Measurements from ENCODE around the gene MAFB.

MAFB gene

DNA sequence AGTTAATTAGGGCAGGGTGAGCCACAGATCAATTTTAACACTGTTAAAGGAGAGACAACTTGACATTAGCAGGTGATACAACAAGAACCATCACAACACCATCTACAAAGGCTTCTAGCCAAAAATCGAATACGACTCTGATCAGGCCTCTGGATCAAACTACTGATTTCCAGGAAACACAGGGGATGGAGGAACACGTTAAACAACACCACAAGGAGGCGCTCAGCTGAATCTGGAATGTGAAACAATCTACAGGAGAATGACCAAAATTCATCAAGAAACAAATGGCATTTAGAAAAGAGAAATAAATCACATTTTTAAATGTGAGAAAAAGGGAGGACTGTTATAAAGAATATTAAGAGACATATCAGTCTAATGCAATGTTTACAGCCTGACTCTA is 13.5 kb upstream of the MAFB start:
- no peak for DNase-seq

DNA sequence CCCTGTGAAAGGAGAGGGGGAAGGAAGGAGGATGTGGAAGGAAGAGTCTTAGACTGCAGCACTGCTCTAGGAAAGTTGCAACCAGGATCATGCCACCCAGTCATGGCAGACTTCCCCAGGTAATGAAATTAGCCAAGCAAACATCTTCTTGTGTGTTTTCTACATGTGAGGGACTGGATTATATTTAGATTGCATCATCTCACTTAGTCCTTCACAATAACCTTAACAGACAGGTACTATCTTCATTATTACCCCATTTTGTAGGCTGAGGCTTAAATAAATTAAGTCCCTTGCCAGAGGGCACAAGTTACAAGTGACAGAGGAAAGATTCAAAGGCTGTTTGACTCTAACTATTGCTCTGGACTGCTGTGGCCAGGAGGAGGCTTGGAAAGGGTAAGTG is 9.7 kb upstream of the MAFB start:
- no peak for DNase-seq

DNA sequence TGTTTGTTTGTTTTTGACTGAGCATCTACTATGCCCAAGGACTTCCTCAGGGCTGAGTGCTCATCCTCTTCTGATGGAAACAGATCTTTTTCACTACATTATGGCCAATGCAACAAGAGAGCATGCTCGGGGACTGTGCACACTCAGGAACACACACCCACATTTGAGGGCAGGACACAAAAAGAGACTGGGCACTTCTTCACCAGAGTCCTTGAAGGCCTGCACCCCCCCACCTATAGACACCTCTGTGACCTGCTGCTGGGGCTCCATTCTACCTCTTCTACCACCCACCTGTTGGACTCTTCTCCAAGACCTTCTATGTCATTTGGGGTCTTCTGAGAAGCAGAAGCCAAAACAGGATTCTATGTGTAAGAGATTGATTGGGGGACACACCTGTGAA is 9.2 kb upstream of the MAFB start:
- no peak for DNase-seq

DNA sequence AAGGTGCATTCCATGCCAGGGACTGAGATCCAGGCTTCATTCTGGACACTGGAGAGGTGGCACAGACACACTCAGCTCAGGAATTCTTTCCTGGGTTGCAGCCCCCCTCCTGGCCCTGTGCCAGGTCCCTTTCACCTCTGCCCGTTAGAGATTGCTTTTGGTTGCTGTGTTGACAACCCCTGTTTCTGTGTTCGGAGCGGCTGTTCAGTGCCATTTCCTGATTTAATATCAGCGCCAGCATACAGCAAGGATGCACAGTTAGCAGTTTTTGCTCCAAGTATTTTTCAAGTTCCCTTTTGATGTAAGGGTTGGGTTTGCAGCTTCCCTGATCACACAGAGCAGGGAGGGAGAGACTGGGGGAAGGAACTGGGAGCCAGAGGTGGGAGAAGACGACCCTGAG is 8.5 kb upstream of the MAFB start:
- no peak for DNase-seq

DNA sequence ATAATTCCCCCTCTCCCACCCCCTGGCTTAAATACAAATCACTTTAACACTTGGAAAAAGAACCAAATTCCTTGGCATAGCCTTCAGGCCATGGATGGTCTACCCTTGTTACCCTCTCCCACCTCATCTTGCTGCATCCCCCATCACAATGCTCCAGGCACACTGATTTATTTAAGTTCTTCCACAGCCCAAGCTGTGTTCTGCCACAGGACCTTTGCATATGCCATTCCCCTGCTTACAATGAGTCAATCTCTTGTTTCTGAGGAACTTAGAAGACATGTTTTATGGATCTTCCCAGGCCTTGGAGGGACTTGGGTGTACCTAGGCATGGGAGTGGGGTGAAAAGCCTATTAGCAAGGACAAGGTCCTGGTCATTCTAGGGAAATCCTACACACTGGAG is 6.2 kb upstream of the MAFB start:
- DNase-seq: no peak

DNA sequence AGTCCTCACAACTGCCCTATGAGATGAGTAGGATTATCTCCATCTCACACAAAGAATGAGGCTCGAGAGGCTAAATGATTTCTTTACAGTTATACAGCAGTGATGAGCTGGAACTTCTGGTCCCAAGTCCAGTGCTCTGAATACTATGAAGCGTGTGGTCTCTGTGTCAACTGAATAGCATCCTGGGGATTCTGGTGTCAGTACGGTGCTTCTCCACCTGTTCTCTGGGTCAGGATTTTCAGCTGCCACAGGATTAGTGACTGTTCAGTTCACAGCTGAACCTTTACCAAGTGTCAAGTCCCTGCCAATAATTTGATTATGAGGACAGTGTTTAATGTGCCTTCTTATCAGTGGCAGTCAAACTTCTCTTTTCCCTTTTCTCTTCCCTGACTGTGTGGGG is 5.2 kb upstream of the MAFB start:
- DNase-seq: no peak

DNA sequence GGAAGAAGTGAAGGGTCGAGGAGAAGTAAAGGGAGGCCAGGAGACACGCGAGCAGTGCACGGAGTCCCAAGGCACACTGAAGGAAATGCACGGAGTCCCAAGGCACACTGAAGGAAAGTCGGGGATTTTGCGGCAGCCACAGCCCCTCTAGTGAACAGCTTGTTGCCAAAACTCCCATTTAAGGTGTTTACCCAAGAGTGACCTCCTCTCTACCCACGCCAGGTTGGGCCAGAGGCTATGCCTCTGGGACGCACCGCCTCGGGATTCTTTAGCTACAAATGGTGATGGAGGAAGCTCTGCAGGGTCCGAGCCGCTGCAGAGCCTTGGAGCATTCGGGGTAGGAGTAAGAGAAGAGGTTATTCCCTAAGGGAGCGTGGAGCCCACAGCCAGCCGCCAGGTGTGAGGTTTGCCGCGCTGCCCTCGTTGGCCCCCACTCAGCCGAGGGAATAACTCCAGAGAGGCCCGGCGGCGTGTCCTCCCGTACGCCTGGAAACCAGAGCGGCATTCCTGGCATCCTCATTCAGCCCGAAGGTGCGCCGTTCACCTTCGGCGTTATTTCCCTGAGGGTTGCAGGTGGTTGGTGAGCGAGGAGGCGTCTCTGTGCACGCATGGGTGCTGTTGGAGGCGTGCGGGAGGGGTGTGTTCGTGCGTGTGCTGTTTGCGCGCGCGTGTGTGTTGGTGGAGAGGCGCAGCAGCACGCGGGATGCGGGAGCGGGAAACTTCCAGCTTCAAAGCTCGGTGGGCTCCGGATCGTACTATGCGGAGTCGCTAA is 3.4 kb upstream of the MAFB start:
- DNase-seq: no peak

DNA sequence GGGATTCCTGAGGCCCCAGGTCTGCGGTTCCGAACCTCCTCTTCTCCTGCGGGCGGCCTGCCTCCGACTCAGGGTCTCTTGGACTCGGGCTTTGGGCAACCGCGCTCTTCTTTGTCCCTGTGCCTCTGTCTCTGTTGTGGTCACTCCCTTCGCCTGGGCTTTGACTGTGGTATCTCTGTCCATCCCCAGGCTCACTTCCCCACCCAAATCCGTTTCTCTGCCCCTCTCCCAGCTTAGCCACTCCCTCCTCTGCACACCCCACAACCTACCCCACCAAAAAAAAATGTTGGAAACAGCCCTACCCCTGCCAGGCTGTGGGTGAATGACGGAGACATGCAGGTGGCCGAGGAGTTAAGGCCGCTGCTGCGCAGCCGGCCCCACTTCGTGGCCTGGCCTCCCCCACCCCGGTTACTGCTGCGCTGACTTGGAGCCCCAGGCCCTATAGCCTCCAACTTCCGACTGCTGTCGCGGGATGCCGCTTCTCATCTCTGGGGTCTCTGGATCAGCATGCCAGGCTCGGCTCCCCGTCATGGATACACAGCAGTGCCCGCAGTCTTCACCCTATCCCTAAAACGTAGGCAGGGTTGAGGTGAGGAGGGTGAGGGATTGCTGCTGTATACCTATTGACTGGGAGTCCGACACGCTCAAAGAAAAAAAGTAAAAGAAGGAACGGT is 2.7 kb upstream of the MAFB start:
- no peak for DNase-seq

DNA sequence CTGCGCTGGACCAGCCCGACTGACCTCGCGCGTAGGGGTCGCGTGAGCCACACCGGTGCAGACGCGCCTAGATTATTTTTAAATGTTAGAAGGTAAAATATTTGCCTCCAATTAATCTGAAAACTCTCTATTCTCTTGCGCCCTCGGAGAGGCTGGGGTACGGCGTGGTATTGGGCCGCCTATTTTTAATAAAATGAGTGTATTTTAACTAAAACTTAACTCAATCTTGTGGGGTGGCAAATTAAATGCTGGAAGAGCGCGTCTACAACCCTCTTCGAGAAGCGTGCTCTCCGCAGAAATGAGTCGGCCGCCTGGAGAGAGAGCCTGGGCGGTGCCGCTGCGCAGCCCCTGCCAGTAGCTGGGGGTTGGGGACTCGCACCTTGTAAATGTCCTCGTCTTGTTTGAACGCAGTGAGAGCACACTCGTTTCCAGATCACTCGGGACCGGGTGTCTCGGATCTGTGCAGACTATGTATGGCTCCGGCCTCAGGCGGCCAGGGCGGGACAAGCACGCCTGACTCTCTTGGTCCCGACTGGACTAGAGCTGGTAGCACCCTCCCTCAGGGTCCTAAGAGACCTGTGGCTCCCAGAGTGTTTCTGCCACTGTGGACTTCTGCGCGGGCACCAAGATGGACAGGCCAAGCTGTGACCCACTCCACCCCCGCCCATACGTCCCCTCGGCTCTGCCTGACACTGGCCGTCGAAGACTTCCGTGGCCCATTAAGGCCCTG is 2.0 kb upstream of the MAFB start:
- DNase-seq: no peak

DNA sequence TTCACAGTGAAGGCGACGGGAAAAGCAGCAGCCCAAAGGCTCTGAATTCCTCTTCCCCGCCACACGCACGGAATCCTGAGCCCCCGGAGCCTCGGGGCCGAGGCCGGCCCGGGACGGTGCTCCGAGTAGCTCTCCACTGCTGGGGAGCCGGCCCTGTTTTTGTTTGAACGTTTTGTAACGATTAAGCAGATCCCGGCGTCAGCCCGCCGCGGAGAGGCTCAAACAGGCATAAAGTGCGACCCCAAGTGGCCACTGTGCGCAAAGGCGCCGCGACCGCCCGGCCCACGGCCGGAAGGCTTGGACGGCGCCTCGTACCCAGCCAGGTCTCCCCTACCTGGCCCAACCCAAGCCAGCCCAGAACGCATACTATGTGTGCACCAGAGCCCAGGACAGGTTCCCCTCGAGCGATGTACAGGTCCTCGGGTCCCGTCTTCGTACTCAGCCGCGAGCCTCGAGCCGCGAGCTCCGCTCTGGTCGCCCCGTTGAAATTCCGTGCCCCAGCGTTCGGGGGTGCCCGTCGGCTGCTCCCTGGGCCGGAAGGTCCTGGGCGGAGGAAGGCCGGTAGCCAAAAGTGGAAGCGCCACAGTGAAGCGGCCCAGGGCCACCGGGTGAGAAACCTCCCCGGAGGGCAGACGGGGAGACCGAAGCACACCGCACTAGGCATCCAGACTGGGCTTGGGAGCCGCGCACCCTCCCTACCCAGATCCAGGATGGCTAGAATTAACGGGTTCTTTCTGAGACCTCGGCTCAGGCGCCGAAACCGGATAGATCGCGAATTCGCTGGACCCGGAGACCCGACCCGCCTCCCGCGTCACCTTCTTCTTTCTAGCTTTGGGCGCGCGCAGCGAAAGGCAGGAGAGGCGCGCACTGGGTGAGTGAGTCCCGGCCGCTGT is 1.2 kb upstream of the MAFB start:
- peak; percentile 83 for DNase-seq

DNA sequence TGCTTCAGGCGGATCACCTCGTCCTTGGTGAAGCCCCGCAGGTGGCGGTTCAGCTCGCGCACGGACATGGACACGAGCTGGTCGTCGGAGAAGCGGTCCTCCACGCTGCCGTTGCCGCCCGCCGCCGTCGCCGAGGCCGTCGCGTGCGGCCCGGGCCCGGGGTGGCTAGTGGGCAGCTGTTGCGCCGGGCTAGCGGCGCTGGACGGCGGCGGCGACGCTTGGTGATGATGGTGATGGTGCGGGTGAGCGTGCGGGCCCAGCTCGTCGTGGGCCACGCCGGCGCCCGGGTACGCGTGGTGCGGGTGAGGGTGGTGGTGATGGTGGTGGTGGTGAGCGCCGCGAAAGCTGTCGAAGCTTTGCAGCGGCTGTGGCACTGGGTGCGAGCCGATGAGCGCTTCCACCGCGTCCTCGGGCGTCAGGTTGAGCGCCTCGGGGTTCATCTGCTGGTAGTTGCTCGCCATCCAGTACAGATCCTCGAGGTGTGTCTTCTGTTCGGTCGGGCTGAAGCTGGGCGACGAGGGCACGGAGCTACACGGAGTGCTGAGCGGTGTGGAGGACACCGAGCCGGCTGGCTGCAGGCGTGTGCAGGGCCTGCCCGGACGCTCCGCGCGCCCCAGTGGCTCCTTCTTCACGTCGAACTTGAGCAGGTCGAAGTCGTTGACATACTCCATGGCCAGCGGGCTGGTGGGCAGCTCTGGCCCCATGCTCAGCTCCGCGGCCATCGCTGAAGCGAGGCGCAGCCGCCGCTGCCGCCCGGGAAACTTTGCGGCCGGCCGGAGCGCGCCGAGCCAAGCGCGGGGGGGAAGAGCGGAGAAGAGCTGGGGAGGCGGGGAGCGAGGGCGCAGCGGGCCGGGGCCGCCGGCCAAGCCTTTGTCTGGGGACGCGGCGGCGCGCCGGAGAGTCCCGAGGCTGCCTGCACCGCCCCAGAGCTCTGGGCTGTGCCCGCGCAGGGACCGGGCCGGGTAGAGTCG is 622 bp downstream of the MAFB start:
- no peak for DNase-seq

DNA sequence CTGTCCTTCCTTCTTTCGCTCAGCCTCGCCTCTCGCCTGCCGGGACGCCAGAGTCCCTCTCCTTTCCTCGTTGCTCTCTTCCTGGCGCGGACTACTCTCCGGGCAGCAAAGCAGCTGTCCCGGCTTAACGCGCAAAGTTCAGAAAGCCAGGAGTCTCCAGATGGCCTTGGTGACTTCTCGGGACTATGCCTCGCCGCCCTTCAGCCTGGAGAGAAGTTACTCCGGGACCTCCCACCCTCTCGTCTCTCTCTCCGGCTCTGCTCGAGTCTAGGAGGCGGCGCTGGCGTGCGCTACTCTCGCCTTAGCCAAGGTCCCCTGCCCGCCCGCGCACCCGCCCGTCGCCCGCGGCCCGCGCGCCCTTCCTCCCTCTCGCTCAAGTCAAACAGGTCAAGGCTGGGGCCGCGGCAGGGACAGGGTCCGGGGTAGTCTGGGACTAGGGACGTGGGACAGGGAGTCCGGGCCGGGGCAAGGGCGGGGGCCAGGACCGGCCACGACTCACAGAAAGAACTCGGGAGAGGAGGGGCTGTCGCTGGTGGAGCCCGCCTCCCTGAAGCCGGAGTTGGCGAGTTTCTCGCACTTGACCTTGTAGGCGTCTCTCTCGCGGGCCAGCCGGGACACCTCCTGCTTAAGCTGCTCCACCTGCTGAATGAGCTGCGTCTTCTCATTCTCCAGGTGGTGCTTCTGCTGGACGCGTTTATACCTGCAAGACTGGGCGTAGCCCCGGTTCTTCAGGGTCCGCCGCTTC is 1.5 kb downstream of the MAFB start:
- no peak for DNase-seq

DNA sequence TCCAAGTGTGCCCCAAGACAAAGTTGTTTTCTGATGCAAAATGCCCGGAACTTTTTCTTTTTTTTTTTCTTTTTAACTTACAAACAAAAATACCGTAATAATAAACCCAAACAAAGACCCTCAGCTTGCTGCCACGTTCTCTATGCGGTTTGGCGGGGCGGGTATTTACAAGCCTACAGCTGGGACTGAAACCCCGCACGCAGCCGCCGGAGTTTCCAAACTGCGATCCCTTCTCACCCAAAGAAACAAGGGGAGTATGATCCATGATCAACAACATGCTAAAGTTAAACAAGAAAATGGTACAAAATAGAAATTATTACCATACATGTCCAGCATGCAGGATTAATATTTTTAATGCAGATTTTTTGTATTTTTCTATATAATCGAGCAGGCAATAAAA is 2.1 kb downstream of the MAFB start:
- DNase-seq: no peak

DNA sequence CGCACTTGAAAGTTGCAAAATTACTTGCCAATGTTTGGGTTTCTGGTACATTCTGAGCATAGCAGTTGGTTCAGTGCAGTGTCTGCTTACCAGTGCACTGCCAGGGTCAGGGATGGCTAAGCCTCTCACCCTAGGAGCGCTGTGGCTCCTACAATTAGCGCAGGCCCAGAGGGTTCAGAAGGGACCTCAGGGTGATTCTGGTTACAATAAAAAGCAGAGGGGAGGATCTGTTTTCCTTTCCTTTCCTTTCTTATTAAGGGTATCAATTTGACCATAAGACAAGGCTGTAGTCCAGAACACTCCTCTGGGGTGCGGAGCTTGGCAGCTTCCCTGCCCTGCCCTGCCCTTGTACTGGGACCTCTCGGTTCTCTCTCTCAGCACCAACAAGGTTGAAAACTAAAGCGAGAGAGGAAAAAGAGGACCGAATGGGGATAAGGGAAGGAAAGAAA is 2.6 kb downstream of the MAFB start:
- DNase-seq: no peak

DNA sequence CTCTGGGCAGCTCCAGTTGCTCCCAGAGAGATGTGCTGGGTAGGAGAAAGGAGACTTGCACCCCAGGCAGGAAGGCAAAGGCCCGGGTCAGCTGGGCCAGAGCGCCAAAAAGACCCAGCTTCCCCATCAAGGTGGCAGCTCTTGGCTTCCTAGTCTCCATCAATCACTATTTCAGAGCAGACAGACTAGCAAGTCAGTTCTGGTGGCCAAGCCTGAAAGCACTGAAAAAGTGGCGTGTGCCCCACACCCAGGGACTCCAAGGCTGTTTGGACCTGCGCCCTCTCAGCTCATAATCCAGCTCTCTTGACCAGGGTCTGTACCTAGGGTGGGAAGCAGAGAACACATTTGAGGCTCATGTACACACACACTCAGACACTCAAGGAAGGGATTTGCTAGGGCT is 3.7 kb downstream of the MAFB start:
- no peak for DNase-seq

DNA sequence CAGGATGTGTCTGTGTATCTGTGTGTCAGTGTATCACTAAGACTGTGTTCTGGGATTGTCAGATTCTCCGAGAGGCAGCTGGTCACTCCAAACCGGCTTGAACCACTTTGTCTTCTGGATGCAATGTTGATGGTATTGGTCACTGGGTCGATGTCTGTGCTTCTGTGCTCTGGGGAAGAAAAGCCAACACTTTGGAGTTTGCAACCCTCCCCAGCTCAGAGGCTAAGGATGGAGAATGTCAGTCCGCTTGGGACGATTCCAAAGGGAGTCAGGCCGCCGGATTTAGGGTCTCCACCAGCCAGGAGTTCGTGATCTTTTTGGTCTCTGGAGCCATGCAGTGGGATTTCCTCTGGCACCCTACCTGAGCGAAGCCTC is 5.2 kb downstream of the MAFB start:
- DNase-seq: no peak

DNA sequence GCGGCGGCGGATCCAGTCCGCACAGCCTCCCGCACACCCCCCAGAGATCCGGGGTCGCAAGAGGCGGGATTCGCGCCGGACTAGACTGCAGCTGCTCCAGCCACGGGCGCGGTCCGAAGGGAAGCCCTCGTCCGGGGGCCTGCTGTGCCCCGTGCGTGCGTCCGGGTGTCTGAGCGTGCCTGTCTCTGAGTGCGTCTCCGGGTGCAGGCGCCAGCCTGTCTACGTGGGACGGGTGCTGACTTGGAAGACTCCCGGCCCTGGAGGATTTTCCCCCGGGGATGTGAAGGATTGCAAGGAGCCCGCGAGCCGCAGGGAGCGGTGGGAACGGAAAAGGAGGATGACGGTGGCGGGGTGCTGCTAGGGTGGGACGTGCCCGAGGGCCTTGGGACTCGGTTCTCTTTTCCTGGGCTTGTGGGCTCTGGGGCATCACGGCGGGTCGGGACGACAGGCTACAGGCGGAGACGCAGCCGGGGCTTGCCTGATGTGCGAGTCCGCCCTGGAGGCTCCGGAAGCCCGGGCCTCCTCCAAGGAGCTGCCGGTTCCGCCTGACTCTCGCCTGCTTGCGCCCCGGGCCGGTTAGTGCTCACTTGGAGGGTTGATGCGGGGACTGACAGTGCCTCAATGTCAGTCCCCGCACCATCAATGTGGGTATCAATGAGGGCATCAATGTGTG is 5.7 kb downstream of the MAFB start:
- no peak for DNase-seq

DNA sequence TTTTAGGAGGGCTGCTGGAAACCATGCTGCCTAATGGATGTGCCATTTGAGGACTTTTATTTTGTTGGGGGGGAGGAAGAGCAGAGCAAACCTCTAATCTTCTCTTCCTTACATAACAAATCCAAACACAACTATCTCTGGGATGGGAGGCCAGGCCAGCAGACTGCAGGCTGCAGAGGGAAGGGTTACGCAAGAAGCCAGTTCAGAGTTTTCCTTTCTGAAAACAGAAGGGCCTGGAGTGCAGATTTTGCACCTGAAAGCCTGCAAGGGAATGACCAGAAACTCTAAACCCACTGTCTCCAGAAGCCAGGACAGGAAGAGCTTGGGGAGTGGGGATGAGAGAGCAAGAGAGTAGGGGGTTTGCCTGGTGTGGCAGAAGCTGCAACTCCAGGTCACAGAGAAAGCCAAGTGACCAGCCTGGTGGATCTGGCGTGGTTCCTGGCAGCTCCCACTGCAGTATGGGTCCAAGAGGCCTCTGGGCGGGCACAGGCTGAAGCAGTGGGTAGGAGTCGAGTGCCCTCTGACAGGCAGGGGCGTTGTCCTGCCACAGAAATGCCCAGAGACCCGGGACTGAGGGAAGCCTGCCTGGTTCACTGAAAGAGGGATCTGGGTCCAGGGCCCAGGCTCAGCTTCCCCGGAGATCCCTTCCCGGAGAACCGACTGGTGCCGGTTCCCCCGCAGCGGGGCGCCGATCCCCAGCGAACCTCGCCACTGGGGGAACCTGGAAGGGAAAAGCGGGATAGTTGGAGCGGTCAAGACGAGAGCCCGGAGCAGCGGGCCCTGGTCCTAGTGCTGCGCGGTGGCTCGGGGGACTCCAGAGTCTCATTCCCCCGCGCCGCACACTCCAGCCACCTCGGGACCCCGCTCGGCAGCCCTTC is 6.7 kb downstream of the MAFB start:
- DNase-seq: no peak

DNA sequence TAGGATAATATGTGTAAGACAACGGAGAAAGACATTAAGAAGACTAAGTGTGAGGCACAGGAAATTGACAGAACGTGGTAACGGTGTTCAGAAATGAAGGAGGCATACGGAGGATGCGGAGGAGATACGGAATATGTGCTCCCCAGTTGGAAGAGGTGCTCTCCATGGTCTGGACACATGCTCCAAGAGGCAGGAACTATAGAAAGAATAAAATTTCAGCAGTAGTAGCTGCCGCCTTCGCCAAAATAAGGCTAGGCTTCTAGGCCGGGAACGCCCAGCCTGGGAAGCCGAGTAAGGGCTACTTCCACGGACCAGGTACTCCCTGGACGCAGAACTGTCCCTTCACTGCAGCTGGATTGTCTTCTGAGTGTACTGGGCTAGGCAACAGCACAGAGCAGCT is 7.4 kb downstream of the MAFB start:
- DNase-seq: no peak
